GM12873 (cell line): ENCODE measurements around the gene SPRYD3.

Experiments used
- TF ChIP-seq, protein P1 (sequence below): IDR thresholded peaks from 2 replicates; pipeline ENCODE4 v1.5.1; 2012; ENCODE audit warnings: low read depth, mild to moderate bottlenecking, moderate library complexity, low read length, control low read depth; ENCODE audit not compliant: insufficient read depth; ENCODE audit errors: missing control alignments

SPRYD3 gene

GRCh38 chr12:53094394-53094787 is 15.2 kb upstream of the SPRYD3 start:
- TF ChIP-seq, protein P1, sequence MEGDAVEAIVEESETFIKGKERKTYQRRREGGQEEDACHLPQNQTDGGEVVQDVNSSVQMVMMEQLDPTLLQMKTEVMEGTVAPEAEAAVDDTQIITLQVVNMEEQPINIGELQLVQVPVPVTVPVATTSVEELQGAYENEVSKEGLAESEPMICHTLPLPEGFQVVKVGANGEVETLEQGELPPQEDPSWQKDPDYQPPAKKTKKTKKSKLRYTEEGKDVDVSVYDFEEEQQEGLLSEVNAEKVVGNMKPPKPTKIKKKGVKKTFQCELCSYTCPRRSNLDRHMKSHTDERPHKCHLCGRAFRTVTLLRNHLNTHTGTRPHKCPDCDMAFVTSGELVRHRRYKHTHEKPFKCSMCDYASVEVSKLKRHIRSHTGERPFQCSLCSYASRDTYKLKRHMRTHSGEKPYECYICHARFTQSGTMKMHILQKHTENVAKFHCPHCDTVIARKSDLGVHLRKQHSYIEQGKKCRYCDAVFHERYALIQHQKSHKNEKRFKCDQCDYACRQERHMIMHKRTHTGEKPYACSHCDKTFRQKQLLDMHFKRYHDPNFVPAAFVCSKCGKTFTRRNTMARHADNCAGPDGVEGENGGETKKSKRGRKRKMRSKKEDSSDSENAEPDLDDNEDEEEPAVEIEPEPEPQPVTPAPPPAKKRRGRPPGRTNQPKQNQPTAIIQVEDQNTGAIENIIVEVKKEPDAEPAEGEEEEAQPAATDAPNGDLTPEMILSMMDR: no peak

GRCh38 chr12:53093777-53094393 is 14.7 kb upstream of the SPRYD3 start:
- TF ChIP-seq, protein P1: no peak

GRCh38 chr12:53091756-53092155 is 12.6 kb upstream of the SPRYD3 start:
- TF ChIP-seq, protein P1: no peak

GRCh38 chr12:53090554-53090953 is 11.4 kb upstream of the SPRYD3 start:
- TF ChIP-seq, protein P1: no peak

GRCh38 chr12:53090105-53090504 is 10.9 kb upstream of the SPRYD3 start:
- TF ChIP-seq, protein P1: no peak

DNA sequence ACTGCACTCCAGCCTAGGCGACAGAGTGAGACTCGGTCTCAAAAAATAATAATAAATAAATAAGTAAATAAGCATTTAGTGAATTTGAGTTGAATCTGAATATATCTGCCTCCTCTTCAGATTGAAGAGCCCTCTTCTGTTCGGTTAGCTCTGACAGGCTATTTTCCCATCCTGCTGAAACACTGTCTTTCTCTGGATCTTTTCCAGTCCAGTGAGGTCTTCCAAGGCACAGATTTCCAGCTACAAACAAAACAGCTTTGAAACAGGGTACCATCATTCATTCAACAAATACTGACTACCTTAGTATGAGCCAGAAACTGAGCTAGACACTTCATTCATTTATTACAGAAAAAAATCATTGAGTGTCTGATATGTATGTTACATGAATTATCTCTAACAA is 7.2 kb upstream of the SPRYD3 start:
- TF ChIP-seq, protein P1: no peak

GRCh38 chr12:53082637-53083175 is 3.5 kb upstream of the SPRYD3 start:
- TF ChIP-seq, protein P1: no peak
